ENCODE measurements around the gene TRAF3.

TRAF3 gene

GRCh38 chr14:102954081-102954789 lies 177.0 kb downstream of the TRAF3 start:
- Histone ChIP-seq H3K4me3 (ENCODE audit: insufficient read depth, low read depth, low read length) (no peak overlapping the region), H3K4me1 (ENCODE audit: control insufficient read depth, insufficient read depth, low read length) (no peaks in the 10 kb centered on the region), H3K27me3 (ENCODE audit: control insufficient read depth, insufficient read depth, low read length, poor library complexity, severe bottlenecking) (no peaks in the 10 kb centered on the region), H3K27ac (ENCODE audit: insufficient read depth, low read depth, low read length, poor library complexity, severe bottlenecking) (no peak overlapping the region), H3K36me3 (ENCODE audit: control insufficient read depth, insufficient read depth, low read length) (peaks cover 40% of the 10 kb centered on the region), H3K9me3 (ENCODE audit: control insufficient read depth, low read length) (no peaks in the 10 kb centered on the region)
- WGBS, 2 experiments, result 93 to 95% methylated on average over 18 of the region's 18 CpGs

GRCh38 chr14:102955636-102956408 lies 178.6 kb downstream of the TRAF3 start:
- no peaks in the 10 kb centered on the region for H3K9me3 ChIP-seq (ENCODE audit: control insufficient read depth, low read length)
- H3K4me3 ChIP-seq (ENCODE audit: insufficient read depth, low read depth, low read length), result no peak overlapping the region
- H3K36me3 ChIP-seq (ENCODE audit: control insufficient read depth, insufficient read depth, low read length), result peaks cover 38% of the 10 kb centered on the region
- 91 to 97% methylated on average over 8 of the region's 8 CpGs for WGBS, 2 experiments
- H3K27ac ChIP-seq (ENCODE audit: insufficient read depth, low read depth, low read length, poor library complexity, severe bottlenecking), result no peak overlapping the region
- H3K27me3 ChIP-seq (ENCODE audit: control insufficient read depth, insufficient read depth, low read length, poor library complexity, severe bottlenecking), result no peaks in the 10 kb centered on the region
- no peaks in the 10 kb centered on the region for H3K4me1 ChIP-seq (ENCODE audit: control insufficient read depth, insufficient read depth, low read length)

GRCh38 chr14:102957222-102957621 lies 180.0 kb downstream of the TRAF3 start:
- no peak overlapping the region for H3K4me3 ChIP-seq (ENCODE audit: insufficient read depth, low read depth, low read length)
- H3K27ac ChIP-seq (ENCODE audit: insufficient read depth, low read depth, low read length, poor library complexity, severe bottlenecking), result no peak overlapping the region
- H3K9me3 ChIP-seq (ENCODE audit: control insufficient read depth, low read length), result no peaks in the 10 kb centered on the region
- WGBS, 2 experiments, result 95 to 97% methylated on average over 10 of the region's 10 CpGs
- no peaks in the 10 kb centered on the region for H3K27me3 ChIP-seq (ENCODE audit: control insufficient read depth, insufficient read depth, low read length, poor library complexity, severe bottlenecking)
- H3K36me3 ChIP-seq (ENCODE audit: control insufficient read depth, insufficient read depth, low read length), result peaks cover 37% of the 10 kb centered on the region
- no peaks in the 10 kb centered on the region for H3K4me1 ChIP-seq (ENCODE audit: control insufficient read depth, insufficient read depth, low read length)

GRCh38 chr14:102958461-102958860 lies 181.2 kb downstream of the TRAF3 start:
- Histone ChIP-seq H3K36me3 (ENCODE audit: control insufficient read depth, insufficient read depth, low read length) (peaks cover 32% of the 10 kb centered on the region), H3K27me3 (ENCODE audit: control insufficient read depth, insufficient read depth, low read length, poor library complexity, severe bottlenecking) (no peaks in the 10 kb centered on the region), H3K27ac (ENCODE audit: insufficient read depth, low read depth, low read length, poor library complexity, severe bottlenecking) (no peak overlapping the region), H3K9me3 (ENCODE audit: control insufficient read depth, low read length) (no peaks in the 10 kb centered on the region), H3K4me3 (ENCODE audit: insufficient read depth, low read depth, low read length) (no peak overlapping the region), H3K4me1 (ENCODE audit: control insufficient read depth, insufficient read depth, low read length) (no peaks in the 10 kb centered on the region)
- WGBS, 2 experiments, result 95 to 99% methylated on average over 9 to 10 of the region's 10 CpGs
